Choroid plexus epithelial cell (primary cell): ENCODE results near the gene TRAF2.

ENCODE experiments used
- DNase-seq: peaks from one replicate; pipeline ENCODE4 v3.0.0-alpha.2; 2010; ENCODE audit warnings: low read depth
- H3K4me3 ChIP-seq: 2 replicates; pipeline ENCODE4 v1.5.1; 2011; ENCODE audit warnings: low read depth, mild to moderate bottlenecking, control low read depth, low read length, moderate library complexity
- TF ChIP-seq, protein P1 (sequence below): conservative IDR thresholded peaks from 2 replicates; pipeline ENCODE4 v1.5.1; 2011; ENCODE audit warnings: low read depth, mild to moderate bottlenecking, control low read depth, inconsistent platforms, low read length, moderate library complexity

Gene TRAF2

GRCh38 chr9:136968333-136969127 is 82.2 kb downstream of the TRAF2 start:
- TF ChIP-seq, protein P1, sequence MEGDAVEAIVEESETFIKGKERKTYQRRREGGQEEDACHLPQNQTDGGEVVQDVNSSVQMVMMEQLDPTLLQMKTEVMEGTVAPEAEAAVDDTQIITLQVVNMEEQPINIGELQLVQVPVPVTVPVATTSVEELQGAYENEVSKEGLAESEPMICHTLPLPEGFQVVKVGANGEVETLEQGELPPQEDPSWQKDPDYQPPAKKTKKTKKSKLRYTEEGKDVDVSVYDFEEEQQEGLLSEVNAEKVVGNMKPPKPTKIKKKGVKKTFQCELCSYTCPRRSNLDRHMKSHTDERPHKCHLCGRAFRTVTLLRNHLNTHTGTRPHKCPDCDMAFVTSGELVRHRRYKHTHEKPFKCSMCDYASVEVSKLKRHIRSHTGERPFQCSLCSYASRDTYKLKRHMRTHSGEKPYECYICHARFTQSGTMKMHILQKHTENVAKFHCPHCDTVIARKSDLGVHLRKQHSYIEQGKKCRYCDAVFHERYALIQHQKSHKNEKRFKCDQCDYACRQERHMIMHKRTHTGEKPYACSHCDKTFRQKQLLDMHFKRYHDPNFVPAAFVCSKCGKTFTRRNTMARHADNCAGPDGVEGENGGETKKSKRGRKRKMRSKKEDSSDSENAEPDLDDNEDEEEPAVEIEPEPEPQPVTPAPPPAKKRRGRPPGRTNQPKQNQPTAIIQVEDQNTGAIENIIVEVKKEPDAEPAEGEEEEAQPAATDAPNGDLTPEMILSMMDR, result no peak
- no peak for DNase-seq
- H3K4me3 ChIP-seq, result no peak overlapping the region

GRCh38 chr9:136969150-136969549 is 82.8 kb downstream of the TRAF2 start:
- DNase-seq, result no peak
- no peak overlapping the region for H3K4me3 ChIP-seq
- TF ChIP-seq, protein P1, result no peak

- DNase-seq, result no peak
- TF ChIP-seq, protein P1, result no peak
- H3K4me3 ChIP-seq, result no peak overlapping the region
Measured at GRCh38 chr9:136969774-136970173, 83.5 kb downstream of the TRAF2 start.

DNA sequence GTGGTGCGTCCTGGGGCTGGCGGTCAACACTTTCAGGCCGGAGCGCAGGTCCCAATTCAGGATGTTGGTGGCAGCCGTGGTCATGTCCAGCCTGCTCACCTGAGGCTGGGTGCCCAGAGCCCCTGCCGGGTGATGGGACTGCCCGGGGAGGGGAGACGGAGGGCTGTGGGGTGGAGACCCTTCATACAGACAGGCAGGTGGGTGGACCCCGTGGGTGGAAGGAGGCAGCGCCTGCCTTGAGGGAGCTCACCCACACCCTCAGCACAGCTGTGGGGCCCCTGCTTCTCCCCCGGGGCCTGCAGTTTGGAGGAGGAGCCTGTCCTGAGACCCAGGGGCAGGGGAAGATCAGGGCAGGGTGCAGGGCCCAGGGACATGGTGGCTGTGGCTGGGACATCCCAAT is 84.0 kb downstream of the TRAF2 start:
- TF ChIP-seq, protein P1, result no peak
- no peak overlapping the region for H3K4me3 ChIP-seq

GRCh38 chr9:136971746-136972145 is 85.4 kb downstream of the TRAF2 start:
- TF ChIP-seq, protein P1, result no peak
- H3K4me3 ChIP-seq, result no peak overlapping the region
- no peak for DNase-seq

More for the DNA sequence above, 84.0 kb downstream of the TRAF2 start:
- DNase-seq, result no peak

- TF ChIP-seq, protein P1, result no peak
Measured at GRCh38 chr9:136972335-136972734, 86.0 kb downstream of the TRAF2 start.

DNA sequence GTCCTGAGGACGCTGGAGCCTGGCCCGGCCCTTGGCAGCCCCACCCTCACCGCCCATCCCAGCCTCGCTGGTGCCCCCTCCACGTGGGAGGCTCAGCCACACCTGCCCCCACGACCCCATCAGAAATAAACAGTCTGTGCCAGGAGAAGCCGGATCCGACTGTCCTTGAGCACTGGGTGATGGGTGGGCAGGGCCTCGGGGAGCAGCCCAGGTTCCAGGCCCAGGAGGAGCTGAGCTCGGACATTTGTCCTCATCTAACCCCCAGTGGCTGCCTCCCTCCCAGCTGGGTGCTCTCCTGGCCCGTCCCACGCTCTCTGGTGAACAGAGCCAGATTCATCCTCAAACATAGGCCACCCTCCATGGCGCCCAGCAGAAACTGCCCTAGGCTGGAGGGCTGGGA is 86.4 kb downstream of the TRAF2 start:
- TF ChIP-seq, protein P1, result no peak
- no peak overlapping the region for H3K4me3 ChIP-seq
- DNase-seq, result no peak

More at GRCh38 chr9:136972335-136972734, 86.0 kb downstream of the TRAF2 start:
- H3K4me3 ChIP-seq, result no peak overlapping the region
- DNase-seq, result no peak
